ENCODE results near the gene IL1RAPL1. TPM values are rescaled to one million over a fixed set of nuclear protein-coding genes. Genes with fewer than 3 reads are reported as not detected.

IL1RAPL1 gene
- total RNA-seq, 4 donors from 2014 or later, result 0.78 TPM; not detected in 3

DNA sequence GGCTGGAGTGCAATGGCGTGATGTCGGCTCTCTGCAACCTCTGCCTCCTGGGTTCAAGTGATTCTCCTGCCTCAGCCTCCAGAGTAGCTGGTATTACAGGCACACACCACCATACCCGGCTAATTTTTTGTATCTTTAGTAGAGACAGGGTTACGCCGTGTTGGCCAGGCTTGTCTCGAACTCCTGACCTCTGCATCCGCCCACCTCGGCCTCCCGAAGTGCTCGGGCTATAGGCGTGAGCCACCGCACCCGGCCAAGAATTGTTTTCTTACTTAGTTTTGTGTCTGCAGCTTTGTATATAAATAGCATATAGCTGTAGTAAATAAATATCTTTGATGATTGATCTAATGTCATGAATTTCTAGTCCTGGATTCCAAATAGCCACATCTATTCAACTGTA, 81.1 kb downstream of the IL1RAPL1 start:
- H3K36me3 ChIP-seq, result no peaks in the 10 kb centered on the region
- TF ChIP-seq, protein P1, sequence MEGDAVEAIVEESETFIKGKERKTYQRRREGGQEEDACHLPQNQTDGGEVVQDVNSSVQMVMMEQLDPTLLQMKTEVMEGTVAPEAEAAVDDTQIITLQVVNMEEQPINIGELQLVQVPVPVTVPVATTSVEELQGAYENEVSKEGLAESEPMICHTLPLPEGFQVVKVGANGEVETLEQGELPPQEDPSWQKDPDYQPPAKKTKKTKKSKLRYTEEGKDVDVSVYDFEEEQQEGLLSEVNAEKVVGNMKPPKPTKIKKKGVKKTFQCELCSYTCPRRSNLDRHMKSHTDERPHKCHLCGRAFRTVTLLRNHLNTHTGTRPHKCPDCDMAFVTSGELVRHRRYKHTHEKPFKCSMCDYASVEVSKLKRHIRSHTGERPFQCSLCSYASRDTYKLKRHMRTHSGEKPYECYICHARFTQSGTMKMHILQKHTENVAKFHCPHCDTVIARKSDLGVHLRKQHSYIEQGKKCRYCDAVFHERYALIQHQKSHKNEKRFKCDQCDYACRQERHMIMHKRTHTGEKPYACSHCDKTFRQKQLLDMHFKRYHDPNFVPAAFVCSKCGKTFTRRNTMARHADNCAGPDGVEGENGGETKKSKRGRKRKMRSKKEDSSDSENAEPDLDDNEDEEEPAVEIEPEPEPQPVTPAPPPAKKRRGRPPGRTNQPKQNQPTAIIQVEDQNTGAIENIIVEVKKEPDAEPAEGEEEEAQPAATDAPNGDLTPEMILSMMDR (IDR thresholded peaks at IDR 0.05), result no peak
- TF ChIP-seq POLR2A (IDR thresholded peaks at IDR 0.05), result no peak
- peaks cover 0 to 3% of the 10 kb centered on the region in 2 donors for H3K4me1 ChIP-seq
- WGBS, 2 donors, result 93 to 98% methylated on average over 13 of the region's 13 CpGs
- H3K27me3 ChIP-seq, result no peaks in the 10 kb centered on the region
- DNase-seq, result no peak
- H3K4me3 ChIP-seq (replicated peaks in 1 of 3), result no peak overlapping the region
- intact Hi-C loops (cut with DNase I), result no loop called here
- no peaks in the 10 kb centered on the region for H3K9me3 ChIP-seq
- no peak overlapping the region for H3K27ac ChIP-seq

DNA sequence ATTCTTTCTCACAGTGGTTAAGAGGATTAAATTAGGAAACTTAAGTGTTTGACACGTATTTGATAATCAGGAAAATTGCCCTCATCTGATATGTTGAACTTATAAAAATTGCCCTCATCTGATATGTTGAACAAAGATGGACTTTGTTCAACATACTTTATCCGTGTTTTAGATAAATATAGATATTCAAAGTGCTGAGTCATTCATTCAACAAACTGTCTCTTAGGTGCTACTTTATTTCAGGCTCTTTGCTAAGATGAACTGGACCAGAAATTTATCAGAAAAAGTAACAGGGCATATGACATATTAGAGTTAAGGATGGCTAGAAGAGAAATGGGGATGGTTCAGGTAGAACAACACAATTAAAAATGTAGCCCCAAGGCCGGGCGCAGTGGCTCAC, 81.7 kb downstream of the IL1RAPL1 start:
- TF ChIP-seq, protein P1 (IDR thresholded peaks at IDR 0.05), result no peak
- TF ChIP-seq POLR2A (IDR thresholded peaks at IDR 0.05), result no peak
- H3K4me1 ChIP-seq, result peaks cover 0 to 3% of the 10 kb centered on the region in 2 donors
- no peaks in the 10 kb centered on the region for H3K36me3 ChIP-seq
- intact Hi-C loops (cut with DNase I), result no loop called here
- 92 to 97% methylated on average over 4 of the region's 4 CpGs for WGBS, 2 donors
- H3K9me3 ChIP-seq, result no peaks in the 10 kb centered on the region
- H3K27me3 ChIP-seq, result no peaks in the 10 kb centered on the region
- DNase-seq, result no peak
- no peak overlapping the region for H3K4me3 ChIP-seq (replicated peaks in 1 of 3)
- no peak overlapping the region for H3K27ac ChIP-seq

DNA sequence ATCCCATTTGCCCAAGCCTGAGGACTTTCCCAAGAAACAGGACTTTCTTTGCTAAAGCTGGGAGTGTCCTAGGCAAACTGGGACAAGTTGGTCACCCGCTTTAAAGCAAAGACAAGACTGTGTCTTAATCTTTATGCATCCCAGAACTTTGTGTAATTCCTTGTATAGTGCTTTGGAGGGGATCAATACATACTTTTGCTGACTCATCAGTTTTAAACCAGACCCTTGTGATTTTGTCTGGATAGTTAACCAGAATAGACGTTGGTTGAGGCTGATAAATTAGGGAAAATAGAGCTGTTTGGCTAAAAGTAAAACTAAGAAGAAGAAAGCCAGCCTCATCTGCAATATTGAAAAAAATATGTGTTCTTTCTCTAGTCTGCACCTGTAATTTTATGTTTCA, 82.8 kb downstream of the IL1RAPL1 start:
- Histone ChIP-seq H3K27ac (no peak overlapping the region), H3K4me1 (no peaks in the 10 kb centered on the region), H3K4me3 (replicated peaks in 1 of 3) (no peak overlapping the region), H3K27me3 (no peaks in the 10 kb centered on the region), H3K36me3 (no peaks in the 10 kb centered on the region), H3K9me3 (no peaks in the 10 kb centered on the region)
- intact Hi-C loops (cut with DNase I), result no loop called here
- TF ChIP-seq POLR2A (IDR thresholded peaks at IDR 0.05), result no peak
- TF ChIP-seq, protein P1 (IDR thresholded peaks at IDR 0.05), result no peak
- WGBS, 2 donors, result 76 to 97% methylated on average over 2 of the region's 2 CpGs
- DNase-seq, result no peak

DNA sequence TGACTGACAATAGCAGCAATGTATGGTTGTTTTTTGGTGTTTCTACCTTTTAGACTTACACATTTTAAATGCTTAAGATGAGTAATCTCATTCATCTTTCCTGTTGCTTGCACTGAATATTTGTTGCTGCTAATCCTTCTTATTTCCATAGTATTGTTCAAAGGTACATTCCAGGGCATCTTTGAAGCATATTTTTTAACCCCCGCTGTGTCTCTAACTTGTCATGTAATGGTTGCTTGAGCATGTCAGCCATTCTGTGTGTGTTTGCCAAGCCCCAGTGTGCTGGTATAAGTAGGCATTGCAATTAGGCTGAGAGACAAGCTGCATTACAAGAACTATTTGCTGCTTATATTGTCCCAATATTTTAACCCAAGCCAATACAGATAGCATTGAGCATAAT, 87.9 kb downstream of the IL1RAPL1 start:
- TF ChIP-seq POLR2A (IDR thresholded peaks at IDR 0.05), result no peak
- TF ChIP-seq, protein P1 (IDR thresholded peaks at IDR 0.05), result no peak
- no peak overlapping the region for H3K4me3 ChIP-seq (replicated peaks in 1 of 3)
- WGBS, 2 donors, result 0 to 58% methylated on average over 1 of the region's 1 CpG

DNA sequence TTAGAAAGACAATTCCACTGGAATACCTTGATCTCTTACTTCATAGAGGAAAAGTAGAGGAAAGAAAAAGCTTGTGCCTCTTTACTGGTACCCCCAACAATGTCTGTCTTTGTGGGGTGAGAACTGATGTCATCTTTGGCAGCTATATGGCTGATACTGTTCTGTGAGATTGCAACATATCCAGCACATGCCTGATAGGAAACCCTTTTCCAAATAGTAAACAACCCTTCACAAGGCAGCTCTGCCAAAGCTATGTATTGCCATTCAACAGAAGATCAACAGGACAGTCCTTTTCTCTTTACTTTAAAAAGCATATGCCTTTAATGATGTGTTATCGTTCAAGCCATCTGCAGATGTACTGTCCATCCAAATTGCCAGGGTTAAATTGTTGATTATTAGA, 105.9 kb downstream of the IL1RAPL1 start:
- WGBS, 2 donors, result 89 to 90% methylated on average over 1 of the region's 1 CpG
- H3K27me3 ChIP-seq, result no peaks in the 10 kb centered on the region
- no peak overlapping the region for H3K27ac ChIP-seq
- DNase-seq, result no peak
- no peaks in the 10 kb centered on the region for H3K4me1 ChIP-seq
- H3K36me3 ChIP-seq, result no peaks in the 10 kb centered on the region
- TF ChIP-seq, protein P1 (IDR thresholded peaks at IDR 0.05), result no peak
- no peak for TF ChIP-seq POLR2A (IDR thresholded peaks at IDR 0.05)
- intact Hi-C loops (cut with DNase I), result no loop called here
- H3K4me3 ChIP-seq (replicated peaks in 1 of 3), result no peak overlapping the region
- H3K9me3 ChIP-seq, result no peaks in the 10 kb centered on the region

More for the DNA sequence above, 87.9 kb downstream of the IL1RAPL1 start:
- H3K9me3 ChIP-seq, result peaks cover under 1% of the 10 kb centered on the region
- H3K4me1 ChIP-seq, result no peaks in the 10 kb centered on the region
- no peaks in the 10 kb centered on the region for H3K27me3 ChIP-seq
- no peak overlapping the region for H3K27ac ChIP-seq
- H3K36me3 ChIP-seq, result no peaks in the 10 kb centered on the region
- DNase-seq, result no peak
- intact Hi-C loops (cut with DNase I), result no loop called here

All from thyroid gland (tissue), 4 donors.